ENCODE results near the gene RUSC1. TPM values are rescaled to one million over a fixed set of nuclear protein-coding genes. Genes with fewer than 3 reads are reported as not detected.
"Not testable (repeated sequence)": the region's sequence is repeated elsewhere in the genome, so short reads cannot be mapped to it uniquely, and the experiment has no call there.

The RUSC1 gene
- total RNA-seq, 1 experiment from 2014 or later, result 40.9 TPM

- Histone ChIP-seq H3K4me1 (replicated peaks) (peaks cover 18% of the 10 kb centered on the region), H3K27me3 (replicated peaks) (no peaks in the 10 kb centered on the region), H3K4me3 (peak overlapping the region; percentile 62), H3K36me3 (peaks cover 76% of the 10 kb centered on the region), H3K27ac (peak overlapping the region; percentile 68), H3K9me3 (replicated peaks) (no peaks in the 10 kb centered on the region; the same call in 1 of the 2 replicates)
- DNase-seq (ENCODE audit: low read depth in 1 of 2, low spot score in 2 of 2), result peak in 1 of 2 experiments; percentile 90
Measured at GRCh38 chr1:155323729-155324036, 3.0 kb downstream of the RUSC1 start.

GRCh38 chr1:155324037-155324716 is 3.5 kb downstream of the RUSC1 start:
- H3K27ac ChIP-seq, result peak overlapping the region; percentile 68
- H3K27me3 ChIP-seq (replicated peaks), result no peaks in the 10 kb centered on the region
- peak; percentile 98 for DNase-seq (ENCODE audit: low read depth in 1 of 2, low spot score in 2 of 2)
- peak overlapping the region; percentile 62 for H3K4me3 ChIP-seq
- H3K4me1 ChIP-seq (replicated peaks), result peaks cover 18% of the 10 kb centered on the region
- no peaks in the 10 kb centered on the region; the same call in 1 of the 2 replicates for H3K9me3 ChIP-seq (replicated peaks)
- H3K36me3 ChIP-seq, result peaks cover 75% of the 10 kb centered on the region

- peaks cover 73% of the 10 kb centered on the region for H3K36me3 ChIP-seq
- no peak overlapping the region for H3K27ac ChIP-seq
- peak; percentile 69 to 76 for DNase-seq (ENCODE audit: low read depth in 1 of 2, low spot score in 2 of 2)
- H3K27me3 ChIP-seq (replicated peaks), result no peaks in the 10 kb centered on the region
- no peaks in the 10 kb centered on the region; the same call in 1 of the 2 replicates for H3K9me3 ChIP-seq (replicated peaks)
- peaks cover 18% of the 10 kb centered on the region for H3K4me1 ChIP-seq (replicated peaks)
- peak overlapping the region; percentile 62 for H3K4me3 ChIP-seq
Measured at GRCh38 chr1:155324717-155325602, 4.3 kb downstream of the RUSC1 start.

GRCh38 chr1:155325603-155325893 is 4.9 kb downstream of the RUSC1 start:
- H3K4me3 ChIP-seq, result peak overlapping the region; percentile 62

GRCh38 chr1:155326020-155326526 is 5.4 kb downstream of the RUSC1 start:
- Histone ChIP-seq H3K27ac (no peak overlapping the region), H3K9me3 (replicated peaks) (no peaks in the 10 kb centered on the region; the same call in 1 of the 2 replicates), H3K4me3 (no peak overlapping the region), H3K36me3 (peaks cover 73% of the 10 kb centered on the region), H3K4me1 (replicated peaks) (peaks cover 18% of the 10 kb centered on the region), H3K27me3 (replicated peaks) (no peaks in the 10 kb centered on the region)
- no peak for DNase-seq (ENCODE audit: low read depth in 1 of 2, low spot score in 2 of 2)

More at GRCh38 chr1:155325603-155325893, 4.9 kb downstream of the RUSC1 start:
- Histone ChIP-seq H3K36me3 (peaks cover 73% of the 10 kb centered on the region), H3K4me1 (replicated peaks) (peaks cover 18% of the 10 kb centered on the region), H3K27me3 (replicated peaks) (no peaks in the 10 kb centered on the region), H3K27ac (no peak overlapping the region), H3K9me3 (replicated peaks) (no peaks in the 10 kb centered on the region; the same call in 1 of the 2 replicates)
- DNase-seq (ENCODE audit: low read depth in 1 of 2, low spot score in 2 of 2), result no peak

GRCh38 chr1:155326631-155327037 is 5.9 kb downstream of the RUSC1 start:
- peaks cover 18% of the 10 kb centered on the region for H3K4me1 ChIP-seq (replicated peaks)
- no peaks in the 10 kb centered on the region for H3K27me3 ChIP-seq (replicated peaks)
- no peak overlapping the region for H3K4me3 ChIP-seq
- H3K27ac ChIP-seq, result no peak overlapping the region
- no peak for DNase-seq (ENCODE audit: low read depth in 1 of 2, low spot score in 2 of 2)
- H3K36me3 ChIP-seq, result peaks cover 75% of the 10 kb centered on the region
- no peaks in the 10 kb centered on the region; the same call in 1 of the 2 replicates for H3K9me3 ChIP-seq (replicated peaks)

GRCh38 chr1:155327981-155328380 is 7.3 kb downstream of the RUSC1 start:
- DNase-seq (ENCODE audit: low read depth in 1 of 2, low spot score in 2 of 2), result no peak
- Histone ChIP-seq H3K4me3 (no peak overlapping the region), H3K27me3 (replicated peaks) (no peaks in the 10 kb centered on the region), H3K9me3 (replicated peaks) (no peaks in the 10 kb centered on the region; the same call in 1 of the 2 replicates), H3K27ac (no peak overlapping the region), H3K4me1 (replicated peaks) (peaks cover 8% of the 10 kb centered on the region), H3K36me3 (peaks cover 70% of the 10 kb centered on the region)

- DNase-seq (ENCODE audit: low read depth in 1 of 2, low spot score in 2 of 2); H3K9me3 ChIP-seq (replicated peaks); H3K27ac ChIP-seq; H3K4me1 ChIP-seq (replicated peaks); H3K4me3 ChIP-seq; H3K27me3 ChIP-seq (replicated peaks): not testable (repeated sequence)
- peaks cover 79% of the 10 kb centered on the region for H3K36me3 ChIP-seq
Measured at GRCh38 chr1:155328856-155329255, 8.2 kb downstream of the RUSC1 start.

- peaks cover 74% of the 10 kb centered on the region for H3K36me3 ChIP-seq
- no peak overlapping the region for H3K27ac ChIP-seq
- H3K9me3 ChIP-seq (replicated peaks), result no peaks in the 10 kb centered on the region; the same call in 1 of the 2 replicates
- H3K4me1 ChIP-seq (replicated peaks), result peaks cover 7% of the 10 kb centered on the region
- no peak overlapping the region for H3K4me3 ChIP-seq
- H3K27me3 ChIP-seq (replicated peaks), result no peaks in the 10 kb centered on the region
- no peak for DNase-seq (ENCODE audit: low read depth in 1 of 2, low spot score in 2 of 2)
Measured at GRCh38 chr1:155329980-155330598, 9.4 kb downstream of the RUSC1 start.

- no peak for DNase-seq (ENCODE audit: low read depth in 1 of 2, low spot score in 2 of 2)
- no peak overlapping the region for H3K4me3 ChIP-seq
- H3K27me3 ChIP-seq (replicated peaks), result no peaks in the 10 kb centered on the region
Measured at GRCh38 chr1:155334962-155335361, 14.3 kb downstream of the RUSC1 start.

GRCh38 chr1:155339515-155340097 is 18.9 kb downstream of the RUSC1 start:
- no peak for DNase-seq (ENCODE audit: low read depth in 1 of 2, low spot score in 2 of 2)
- no peak overlapping the region for H3K27ac ChIP-seq
- H3K36me3 ChIP-seq, result peaks cover 79% of the 10 kb centered on the region

More at GRCh38 chr1:155334962-155335361, 14.3 kb downstream of the RUSC1 start:
- Histone ChIP-seq H3K36me3 (peaks cover 66% of the 10 kb centered on the region), H3K9me3 (replicated peaks) (no peaks in the 10 kb centered on the region), H3K4me1 (replicated peaks) (no peaks in the 10 kb centered on the region), H3K27ac (no peak overlapping the region)

GRCh38 chr1:155342842-155343241 is 22.1 kb downstream of the RUSC1 start:
- no peak for DNase-seq (ENCODE audit: low read depth in 1 of 2, low spot score in 2 of 2)
- H3K4me3 ChIP-seq, result no peak overlapping the region
- no peaks in the 10 kb centered on the region for H3K27me3 ChIP-seq (replicated peaks)
- H3K9me3 ChIP-seq (replicated peaks), result no peaks in the 10 kb centered on the region
- no peak overlapping the region for H3K27ac ChIP-seq
- peaks cover 87% of the 10 kb centered on the region for H3K36me3 ChIP-seq
- no peaks in the 10 kb centered on the region for H3K4me1 ChIP-seq (replicated peaks)

More at GRCh38 chr1:155339515-155340097, 18.9 kb downstream of the RUSC1 start:
- no peaks in the 10 kb centered on the region for H3K4me1 ChIP-seq (replicated peaks)
- no peaks in the 10 kb centered on the region for H3K9me3 ChIP-seq (replicated peaks)
- no peak overlapping the region for H3K4me3 ChIP-seq
- no peaks in the 10 kb centered on the region for H3K27me3 ChIP-seq (replicated peaks)

GRCh38 chr1:155352631-155353030 is 31.9 kb downstream of the RUSC1 start:
- H3K27me3 ChIP-seq (replicated peaks), result no peaks in the 10 kb centered on the region
- peaks cover 84% of the 10 kb centered on the region for H3K36me3 ChIP-seq
- no peaks in the 10 kb centered on the region for H3K4me1 ChIP-seq (replicated peaks)
- H3K27ac ChIP-seq, result no peak overlapping the region
- no peak for DNase-seq (ENCODE audit: low read depth in 1 of 2, low spot score in 2 of 2)
- no peak overlapping the region for H3K4me3 ChIP-seq
- no peaks in the 10 kb centered on the region for H3K9me3 ChIP-seq (replicated peaks)

Measured in SJSA1 (cell line).